Ramos (cell line): ENCODE data around the gene TMEM87B.

Experiments
- in situ Hi-C: fragments of 300-500 bp; cut with MboI; formaldehyde crosslinking; loops from one replicate; pipeline ENCODE4 v1.14.3; 2022; ENCODE audit warnings: low sequenced_read_pairs; ENCODE audit not compliant: unreplicated experiment

Gene TMEM87B, protein sequence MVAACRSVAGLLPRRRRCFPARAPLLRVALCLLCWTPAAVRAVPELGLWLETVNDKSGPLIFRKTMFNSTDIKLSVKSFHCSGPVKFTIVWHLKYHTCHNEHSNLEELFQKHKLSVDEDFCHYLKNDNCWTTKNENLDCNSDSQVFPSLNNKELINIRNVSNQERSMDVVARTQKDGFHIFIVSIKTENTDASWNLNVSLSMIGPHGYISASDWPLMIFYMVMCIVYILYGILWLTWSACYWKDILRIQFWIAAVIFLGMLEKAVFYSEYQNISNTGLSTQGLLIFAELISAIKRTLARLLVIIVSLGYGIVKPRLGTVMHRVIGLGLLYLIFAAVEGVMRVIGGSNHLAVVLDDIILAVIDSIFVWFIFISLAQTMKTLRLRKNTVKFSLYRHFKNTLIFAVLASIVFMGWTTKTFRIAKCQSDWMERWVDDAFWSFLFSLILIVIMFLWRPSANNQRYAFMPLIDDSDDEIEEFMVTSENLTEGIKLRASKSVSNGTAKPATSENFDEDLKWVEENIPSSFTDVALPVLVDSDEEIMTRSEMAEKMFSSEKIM

DNA sequence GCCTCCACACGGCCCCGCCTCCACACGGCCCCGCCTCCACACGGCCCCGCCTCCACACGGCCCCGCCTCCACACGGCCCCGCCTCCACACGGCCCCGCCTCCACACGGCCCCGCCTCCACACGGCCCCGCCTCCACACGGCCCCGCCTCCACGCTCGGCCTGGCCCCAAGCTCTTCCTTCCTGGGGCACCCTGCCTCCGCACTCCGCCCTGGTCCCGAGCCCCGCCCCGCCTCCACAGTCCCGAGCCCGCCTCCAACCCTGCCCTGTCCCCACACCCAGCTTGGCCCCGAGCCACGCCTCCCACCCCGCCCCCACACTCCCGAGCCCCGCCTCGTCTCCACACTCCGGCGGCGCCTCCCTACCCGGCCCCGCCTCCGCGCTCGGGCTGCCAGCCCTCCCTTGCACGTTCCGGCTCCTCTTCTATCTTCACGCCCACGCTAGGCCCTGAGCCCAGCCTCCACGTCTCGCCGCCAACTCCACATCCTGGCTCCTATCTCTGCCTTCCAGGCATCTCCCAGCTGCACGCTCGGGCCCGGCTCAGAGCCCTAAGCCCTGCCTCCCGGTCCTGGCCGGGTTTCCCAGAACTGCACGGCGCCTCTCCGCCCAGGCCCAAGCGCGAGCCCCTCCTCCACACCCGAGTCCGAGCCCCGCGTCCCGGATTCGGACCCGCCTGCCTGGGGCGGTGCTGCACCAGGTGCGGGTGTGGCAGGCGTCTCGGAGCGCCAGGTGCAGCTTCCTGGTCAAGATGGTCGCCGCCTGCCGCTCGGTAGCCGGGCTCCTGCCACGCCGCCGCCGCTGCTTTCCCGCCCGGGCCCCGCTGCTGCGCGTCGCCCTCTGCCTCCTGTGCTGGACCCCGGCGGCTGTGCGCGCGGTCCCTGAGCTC, at the start of gene TMEM87B:
TSS of gene TMEM87B (plus strand) at position 423 of the 883 bp plus-strand sequence. CDS start at position 746, 323 bp downstream.
- in situ Hi-C loops: loop anchor here (5.0 kb wide), 1 partner anchor 173 kb away; the partner anchor contains the start of gene ANAPC1

DNA sequence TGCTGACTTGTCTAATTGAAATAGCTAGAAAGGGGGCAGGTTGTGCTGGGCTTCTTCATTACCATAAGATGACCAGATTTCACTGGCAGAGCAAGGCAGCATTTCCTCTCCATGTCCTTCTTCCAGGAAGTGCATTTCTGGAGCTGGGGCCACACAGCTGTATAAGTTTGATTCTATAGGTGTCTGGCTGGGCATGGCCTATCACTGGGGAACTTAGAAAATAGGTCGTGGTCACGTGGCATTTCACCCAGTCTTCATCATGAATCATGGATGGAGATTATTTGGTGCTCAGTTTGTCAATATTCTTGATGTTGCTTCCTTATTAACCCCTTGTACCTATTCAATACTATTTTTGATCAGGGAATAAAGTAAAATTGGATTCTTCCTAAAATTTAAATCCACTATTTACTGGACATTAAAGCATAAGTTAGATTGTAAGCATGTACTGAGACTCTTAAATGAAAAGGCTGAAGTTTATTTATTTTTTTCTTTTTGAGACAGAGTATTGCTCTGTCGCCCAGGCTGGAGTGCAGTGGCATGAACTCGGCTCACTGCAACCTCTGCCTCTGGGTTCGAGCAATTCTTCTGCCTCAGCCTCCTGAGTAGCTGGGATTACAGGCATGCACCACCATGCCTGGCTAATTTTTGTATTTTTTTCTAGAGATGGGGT, 49.5 kb upstream of the TMEM87B start:
- in situ Hi-C loops: no loop called here

GRCh38 chr2:112006076-112006410, 49.0 kb upstream of the TMEM87B start:
- in situ Hi-C loops: no loop called here

- in situ Hi-C loops: no loop called here
These were observed 47.6 kb upstream of the TMEM87B start for GRCh38 chr2:112007493-112007892.

DNA sequence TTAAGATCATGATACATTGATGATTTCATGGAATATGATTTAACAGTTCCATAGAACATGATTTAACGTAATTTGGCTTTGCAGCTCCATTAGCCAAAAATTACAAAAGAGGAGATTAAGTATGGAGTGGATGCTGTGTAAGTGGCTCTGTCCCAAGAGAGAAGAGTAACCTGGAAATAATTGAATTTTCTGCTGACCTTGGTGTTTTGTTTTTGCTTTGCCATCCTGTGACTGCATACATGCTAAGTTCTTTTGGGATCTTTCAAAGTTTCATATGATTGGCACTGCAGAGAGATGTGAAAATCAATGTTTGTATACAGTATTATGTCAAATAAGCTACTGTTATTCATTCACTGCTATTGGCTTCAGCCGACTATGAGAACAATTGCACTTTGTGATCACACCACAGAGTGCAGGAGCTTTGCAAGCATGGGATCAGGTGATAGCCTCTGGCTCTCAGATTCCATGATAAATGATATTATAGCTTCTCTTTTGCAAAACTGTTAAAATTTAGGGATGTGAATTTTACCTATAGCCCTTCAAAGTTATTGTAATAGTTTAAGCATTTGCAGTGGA, 46.1 kb upstream of the TMEM87B start:
- in situ Hi-C loops: no loop called here

- in situ Hi-C loops: no loop called here
These were observed 44.3 kb upstream of the TMEM87B start for GRCh38 chr2:112010751-112011150.

DNA sequence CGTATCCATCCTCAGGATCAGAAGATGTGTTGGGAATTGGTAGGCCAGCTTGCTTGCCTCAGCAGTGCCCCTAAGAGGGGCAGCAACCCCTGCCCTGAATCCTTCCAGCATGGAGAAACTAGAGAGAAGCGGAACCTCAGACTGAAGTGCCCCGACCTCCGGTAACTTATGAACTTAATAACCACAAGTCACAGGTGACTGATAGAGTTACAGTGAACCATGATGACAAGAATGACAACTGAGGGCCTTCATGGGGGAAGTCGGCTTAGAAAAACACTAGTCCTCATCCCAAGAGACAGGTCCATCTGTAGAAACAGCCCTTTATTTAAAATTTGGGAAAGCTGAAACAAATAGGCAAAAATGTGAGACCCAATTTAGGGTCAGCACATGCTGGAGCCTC, 42.5 kb upstream of the TMEM87B start:
- in situ Hi-C loops: no loop called here

DNA sequence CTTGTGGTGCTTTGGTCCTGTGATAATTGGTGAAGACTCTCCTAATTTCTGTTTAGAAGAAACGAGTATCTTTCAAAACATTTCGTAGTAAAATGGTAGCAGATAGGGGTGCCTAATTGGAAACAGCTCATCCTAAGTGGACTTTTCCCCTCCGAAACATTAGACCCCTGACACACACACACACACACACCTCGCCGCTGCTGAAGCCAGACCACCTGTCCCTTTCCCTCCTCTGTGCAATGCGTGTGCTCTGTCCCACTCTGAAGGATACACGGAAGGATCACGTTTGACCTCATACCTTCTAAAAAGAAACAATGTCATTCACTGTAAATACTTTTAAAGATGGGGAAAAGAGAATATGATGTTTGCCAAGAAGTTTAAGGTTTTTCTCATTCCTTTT, 36.2 kb upstream of the TMEM87B start:
- in situ Hi-C loops: no loop called here

- in situ Hi-C loops: no loop called here
These were observed 35.5 kb upstream of the TMEM87B start for GRCh38 chr2:112019569-112019982.

DNA sequence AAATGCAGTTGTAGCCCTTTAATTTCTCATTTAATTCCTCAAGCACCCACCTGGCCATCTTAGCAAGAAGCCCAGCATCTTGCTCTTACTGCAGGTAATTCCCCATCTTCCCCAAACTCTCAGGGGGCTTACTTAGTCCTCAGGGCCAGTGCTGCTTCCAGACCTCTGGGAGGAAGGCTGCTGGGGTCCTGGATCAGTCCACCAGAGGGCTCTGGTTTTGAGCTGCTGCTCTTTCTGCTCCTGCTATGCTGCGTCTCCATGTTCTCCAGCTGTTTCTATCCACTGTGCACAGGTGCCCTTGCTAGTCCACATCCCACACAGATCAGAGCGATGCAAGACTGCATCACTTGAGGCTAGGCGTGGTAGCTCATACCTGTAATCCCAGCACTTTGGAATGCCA, 34.5 kb upstream of the TMEM87B start:
- in situ Hi-C loops: no loop called here

DNA sequence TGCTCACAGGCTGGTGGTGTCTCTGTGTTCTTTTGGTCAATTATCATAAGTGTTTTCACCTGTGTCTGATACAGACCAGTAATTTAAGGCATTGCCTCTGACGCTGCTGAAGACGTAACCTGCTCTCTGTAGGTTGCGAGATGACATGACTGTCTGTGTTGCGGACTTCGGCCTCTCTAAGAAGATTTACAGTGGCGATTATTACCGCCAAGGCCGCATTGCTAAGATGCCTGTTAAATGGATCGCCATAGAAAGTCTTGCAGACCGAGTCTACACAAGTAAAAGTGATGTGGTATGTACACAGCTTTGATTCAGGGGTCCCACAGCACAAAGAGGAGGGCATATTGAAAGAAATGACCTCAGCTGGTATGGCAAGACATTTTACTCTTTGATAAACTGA, 33.8 kb upstream of the TMEM87B start:
- in situ Hi-C loops: no loop called here

DNA sequence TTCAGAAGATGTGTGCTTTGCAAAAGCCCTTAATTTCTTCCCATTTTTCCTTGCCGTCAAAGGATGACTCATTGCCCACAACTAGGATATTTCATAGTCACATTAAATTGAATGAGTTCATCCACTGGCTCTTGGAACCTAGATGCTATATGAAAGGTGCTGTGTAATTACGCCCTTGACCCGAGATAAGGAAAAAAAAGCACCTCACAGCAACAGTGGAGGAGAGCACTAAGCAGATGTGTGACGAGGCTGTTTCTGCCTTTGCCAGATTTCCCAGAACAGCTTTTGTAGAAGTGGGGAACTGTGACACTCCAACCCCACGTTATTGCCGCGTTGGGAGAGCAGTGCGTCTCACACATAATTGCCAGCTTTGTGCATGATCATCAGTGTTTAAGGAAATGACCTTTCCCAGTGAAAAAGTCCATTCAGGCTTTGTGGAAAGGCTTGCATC, 33.3 kb upstream of the TMEM87B start:
- in situ Hi-C loops: no loop called here

DNA sequence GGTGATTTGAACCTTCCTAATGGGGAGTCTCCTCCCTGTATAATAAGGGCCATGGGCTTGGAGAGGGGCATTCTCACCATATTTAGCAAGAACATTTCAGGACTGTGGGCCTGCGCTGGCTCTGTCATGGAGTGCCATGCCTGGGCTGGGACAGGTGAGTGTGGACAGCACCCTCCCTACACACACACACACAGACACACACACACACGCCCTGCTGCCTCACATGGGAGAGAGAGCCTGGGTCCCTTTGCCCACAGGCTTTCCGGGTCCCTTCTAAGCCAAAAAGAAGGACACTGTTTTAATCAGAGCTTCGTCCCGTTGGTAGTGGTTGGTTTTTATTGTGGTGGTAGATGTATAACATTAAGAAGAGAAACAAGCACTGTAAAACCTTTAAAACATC, 31.4 kb upstream of the TMEM87B start:
- in situ Hi-C loops: no loop called here

- in situ Hi-C loops: no loop called here
These were observed 30.8 kb upstream of the TMEM87B start for GRCh38 chr2:112024231-112024630.

DNA sequence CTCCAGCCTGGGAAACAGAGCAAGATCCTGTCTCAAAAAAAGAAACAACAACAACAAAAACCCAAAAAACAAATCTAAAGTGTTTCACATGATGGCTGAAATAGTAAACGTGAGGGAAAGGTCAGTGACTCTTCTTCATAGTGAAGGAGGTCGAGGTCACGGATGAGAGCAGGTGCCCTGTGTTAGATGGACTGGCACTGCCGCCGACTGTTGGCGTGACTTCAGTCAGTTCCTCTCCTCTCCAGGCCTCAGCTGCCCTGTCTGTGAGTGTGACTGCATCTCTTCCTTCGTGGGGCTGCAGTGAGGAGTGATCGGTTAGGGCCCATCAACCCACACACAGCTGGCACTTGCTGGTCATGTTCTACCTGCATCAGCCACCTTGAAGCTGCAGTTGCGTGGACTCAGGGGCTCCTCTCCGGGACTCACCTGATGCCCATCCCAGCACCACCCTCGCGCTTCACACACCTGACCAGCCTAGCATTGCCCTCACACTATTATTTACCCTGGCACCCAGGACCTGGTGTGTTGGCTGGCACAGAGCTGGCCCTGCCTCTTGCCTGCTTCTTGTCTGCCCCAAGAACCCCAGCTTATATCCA, 30.1 kb upstream of the TMEM87B start:
- in situ Hi-C loops: no loop called here

DNA sequence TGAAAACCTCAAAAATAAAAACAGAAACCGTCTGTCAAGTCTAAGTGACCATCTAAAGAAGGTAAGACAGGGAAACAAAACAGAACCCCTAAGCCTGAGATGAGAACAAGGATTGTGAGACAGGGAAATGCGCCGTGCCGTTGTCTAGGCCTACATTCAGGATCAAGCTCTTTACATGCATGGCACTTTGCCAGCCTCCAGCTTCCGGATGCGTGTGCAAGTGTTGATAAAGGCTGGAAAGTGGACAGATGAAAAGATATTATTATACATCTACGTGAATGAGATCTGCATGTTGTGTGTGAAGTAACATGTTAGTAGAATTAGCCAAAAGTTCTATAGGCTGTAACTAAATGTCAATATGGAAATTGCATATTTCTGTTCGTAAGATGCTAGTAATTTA, 28.6 kb upstream of the TMEM87B start:
- in situ Hi-C loops: no loop called here

- in situ Hi-C loops: no loop called here
These were observed 27.3 kb upstream of the TMEM87B start for GRCh38 chr2:112027767-112028166.

DNA sequence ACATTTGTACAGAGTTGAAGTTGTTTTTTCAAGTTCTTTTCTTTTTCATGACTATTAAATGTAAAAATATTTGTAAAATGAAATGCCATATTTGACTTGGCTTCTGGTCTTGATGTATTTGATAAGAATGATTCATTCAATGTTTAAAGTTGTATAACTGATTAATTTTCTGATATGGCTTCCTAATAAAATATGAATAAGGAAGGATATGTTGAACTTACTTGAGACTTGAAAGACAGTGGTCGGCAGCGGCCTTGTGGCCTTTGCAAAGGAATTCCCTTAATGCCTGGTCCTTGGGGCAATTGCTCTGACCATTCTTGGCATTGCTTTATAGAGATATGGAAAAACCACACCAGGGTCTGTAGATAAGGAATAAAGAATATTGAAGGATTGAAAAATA, 25.9 kb upstream of the TMEM87B start:
- in situ Hi-C loops: no loop called here

DNA sequence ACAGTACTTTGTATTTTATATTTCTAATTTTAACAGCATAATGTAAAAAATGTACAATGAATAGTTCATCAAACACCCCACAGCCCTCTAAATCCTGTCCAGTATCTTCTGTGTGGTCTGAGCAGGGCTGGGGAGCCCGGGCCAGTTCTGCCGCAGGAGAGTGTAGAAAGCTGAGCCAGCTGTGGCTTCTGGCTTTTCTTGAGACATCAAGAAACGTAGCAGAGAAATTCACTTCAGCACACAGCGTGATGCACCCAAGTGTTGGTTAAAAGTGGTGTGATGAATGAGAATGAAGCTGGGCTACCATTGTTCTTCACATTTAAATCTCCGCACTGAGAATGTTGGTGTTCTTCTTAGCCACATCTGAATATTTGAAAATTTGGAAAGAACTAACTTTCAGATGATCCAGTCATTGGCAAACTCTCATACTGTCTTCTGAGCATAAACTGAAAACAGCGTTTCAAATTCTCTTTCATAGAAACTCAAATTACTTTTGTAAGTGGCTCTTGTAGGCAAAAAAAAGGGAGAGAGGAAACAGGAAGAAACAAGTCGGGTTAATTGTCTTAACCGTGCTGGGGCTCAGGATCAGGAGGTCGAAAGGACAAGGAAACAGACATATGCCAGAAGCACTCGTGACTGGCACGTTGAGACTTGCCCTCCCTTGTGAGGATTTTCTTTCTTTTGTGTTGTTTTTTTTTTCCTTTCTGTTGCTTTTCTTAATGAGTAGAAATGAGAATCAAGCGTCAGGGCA, 23.4 kb upstream of the TMEM87B start:
- in situ Hi-C loops: no loop called here
